Activated naive CD4-positive, alpha-beta T cell treated with anti-CD3 and anti-CD28 coated beads, Interleukin-2, amount 10 ng/mL, durations not matched to agents 5 hours and 36 hours (primary cell): ENCODE measurements around the gene NECTIN2. TPM values are rescaled to one million over a fixed set of nuclear protein-coding genes. Genes with fewer than 3 reads are reported as not detected.

ENCODE experiments used
- total RNA-seq, 2 experiments: library from RNA; stranded (reverse); gene quantifications; one replicate each; pipeline ENCODE4 v1.2.3, GENCODE V29; 2021

Gene NECTIN2
- total RNA-seq = under 1 TPM in 1 of 2 experiments, not detected in 1; 0.34 TPM

GRCh38 chr19:44845612-44846454, at the start of gene NECTIN2:
Gene NECTIN2 (plus strand): TSS chr19:44846297. CDS start chr19:44846526, 229 bp downstream.

GRCh38 chr19:44808463-44809371, 37.4 kb upstream of the NECTIN2 start, which contains the start of gene BCAM:
Gene BCAM (plus strand): TSS chr19:44809103. CDS start chr19:44809125, 22 bp downstream.

GRCh38 chr19:44891016-44891882, 45.2 kb downstream of the NECTIN2 start, which contains the start of gene TOMM40:
Gene TOMM40 (plus strand): TSS chr19:44891254. CDS start chr19:44891416, 162 bp downstream.

GRCh38 chr19:44905437-44906160, 59.5 kb downstream of the NECTIN2 start, which contains the start of gene APOE:
Gene APOE (plus strand): TSS chr19:44905796. CDS start chr19:44906625, 829 bp downstream.

GRCh38 chr19:44914433-44915206, 68.5 kb downstream of the NECTIN2 start, which contains the start of gene APOC1:
Gene APOC1 (plus strand): TSS chr19:44914608. CDS start chr19:44914892, 284 bp downstream.

Other genes starting within 250 kb of the NECTIN2 start
- not detected for gene IGSF23, start 232.7 kb upstream of the NECTIN2 start, total RNA-seq
- gene PVR, start 202.4 kb upstream of the NECTIN2 start, total RNA-seq = 1 to 10 TPM; 2.9 TPM
- gene CEACAM19, start 174.8 kb upstream of the NECTIN2 start, total RNA-seq = under 1 TPM; 0.34 to 0.48 TPM
- not detected for gene CEACAM16, start 147.1 kb upstream of the NECTIN2 start, total RNA-seq
- gene BCL3, start 97.6 kb upstream of the NECTIN2 start, total RNA-seq = 10 to 100 TPM; 34.2 to 34.9 TPM
- not detected for gene CBLC, start 68.4 kb upstream of the NECTIN2 start, total RNA-seq
- gene BCAM, start 37.2 kb upstream of the NECTIN2 start, total RNA-seq = not detected
- gene TOMM40, start 45.0 kb downstream of the NECTIN2 start, total RNA-seq = 10 to 100 TPM; 49.2 to 51.5 TPM
- under 1 TPM; 0.31 to 0.91 TPM for gene APOE, start 59.5 kb downstream of the NECTIN2 start, total RNA-seq
- gene APOC1, start 68.3 kb downstream of the NECTIN2 start, total RNA-seq = under 1 TPM; 0.58 to 0.81 TPM
- not detected for gene APOC4, start 95.9 kb downstream of the NECTIN2 start, total RNA-seq
- gene APOC2, start 99.8 kb downstream of the NECTIN2 start, total RNA-seq = not detected
- gene CLPTM1, start 109.1 kb downstream of the NECTIN2 start, total RNA-seq = 10 to 100 TPM; 64.0 to 65.0 TPM
- 10 to 100 TPM; 28.5 to 28.9 TPM for gene RELB, start 155.2 kb downstream of the NECTIN2 start, total RNA-seq
- 100 to 1,000 TPM in 1 of 2 experiments, 10 to 100 TPM in 1; 94.6 to 107 TPM for gene CLASRP, start 192.7 kb downstream of the NECTIN2 start, total RNA-seq
- gene ZNF296, start 230.2 kb downstream of the NECTIN2 start, total RNA-seq = 1 to 10 TPM; 3.1 to 3.8 TPM
- gene GEMIN7, start 233.0 kb downstream of the NECTIN2 start, total RNA-seq = 10 to 100 TPM; 23.5 to 23.8 TPM
- gene PPP1R37, start 246.9 kb downstream of the NECTIN2 start, total RNA-seq = 10 to 100 TPM; 21.2 to 21.6 TPM